Right ventricle myocardium inferior (tissue), 1 donor: ENCODE results near the gene PITX3. TPM values are rescaled to one million over a fixed set of nuclear protein-coding genes. Genes with fewer than 3 reads are reported as not detected.
"Not testable (repeated sequence)": the region's sequence is repeated elsewhere in the genome, so short reads cannot be mapped to it uniquely, and the experiment has no call there.

Experiments used
- ATAC-seq: fragments of 200-7000 bp; cut with Tn5 transposase; one replicate; pipeline ENCODE4 v1.9.1; 2020; ENCODE audit warnings: mild to moderate bottlenecking, moderate library complexity
- DNase-seq: peaks from one replicate; pipeline ENCODE4 v3.0.0; 2021; ENCODE audit errors: missing footprints
- intact Hi-C: fragments of 100-400 bp; cut with DNase I; formaldehyde crosslinking; loops from one replicate; pipeline ENCODE4 v1.11.0; 2022
- total RNA-seq: library from RNA; stranded (reverse); fragmentation: NEBNext Ultra II Directional; extraction: Animal tissue kit (Norgen Biotek cat#: 25700); gene quantifications from one replicate; pipeline ENCODE4 v1.2.1, GENCODE V29; 2021
- donor health status: DM: no; HTN: yes; CAD: no; lungs with severe emphysema.

The PITX3 gene
- total RNA-seq, 1 donor from 2014 or later: 1.8 TPM

GRCh38 chr10:102262744-102263370, 21.5 kb upstream of the PITX3 start:
- intact Hi-C loops: no loop called here
- ATAC-seq (no peak), DNase-seq (no peak)

GRCh38 chr10:102261842-102262241, 20.5 kb upstream of the PITX3 start:
- intact Hi-C loops: no loop called here
- no peak for ATAC-seq

GRCh38 chr10:102261196-102261595, 19.9 kb upstream of the PITX3 start:
- ATAC-seq (peak; percentile 31), DNase-seq (no peak)
- intact Hi-C loops: no loop called here

More at GRCh38 chr10:102261842-102262241, 20.5 kb upstream of the PITX3 start:
- DNase-seq: no peak

- ATAC-seq: no peak
- intact Hi-C loops: no loop called here
Measured at GRCh38 chr10:102255404-102255803, 14.1 kb upstream of the PITX3 start.

GRCh38 chr10:102254426-102254825, 13.1 kb upstream of the PITX3 start:
- ATAC-seq: no peak
- intact Hi-C loops: no loop called here
- DNase-seq: no peak

More at GRCh38 chr10:102255404-102255803, 14.1 kb upstream of the PITX3 start:
- DNase-seq: no peak

GRCh38 chr10:102252508-102252907, 11.2 kb upstream of the PITX3 start:
- DNase-seq, intact Hi-C loops, ATAC-seq: not testable (repeated sequence)

- DNase-seq: no peak
- intact Hi-C loops: loop anchor here (5.0 kb wide), 1 partner anchor 35 kb away; no protein-coding TSS in a partner anchor
- no peak for ATAC-seq
Measured at GRCh38 chr10:102247734-102248133, 6.4 kb upstream of the PITX3 start.

GRCh38 chr10:102246261-102246660, 4.9 kb upstream of the PITX3 start:
- no peak for DNase-seq
- ATAC-seq: no peak
- intact Hi-C loops: loop anchor here (5.0 kb wide), 1 partner anchor 36 kb away; no protein-coding TSS in a partner anchor

GRCh38 chr10:102245932-102246251, 4.6 kb upstream of the PITX3 start:
- DNase-seq: no peak
- intact Hi-C loops: loop anchor here (5.0 kb wide), 1 partner anchor 36 kb away; no protein-coding TSS in a partner anchor
- no peak for ATAC-seq

- intact Hi-C loops: loop anchor here (5.0 kb wide), 1 partner anchor 37 kb away; no protein-coding TSS in a partner anchor
- peak; percentile 90 for ATAC-seq
- DNase-seq: peak; percentile 96
Measured at GRCh38 chr10:102245082-102245931, 4.0 kb upstream of the PITX3 start, which contains the start of gene GBF1. Gene GBF1, plus strand, starts transcription at chr10:102245532. Its CDS starts 13,407 bp downstream, at chr10:102258939.

GRCh38 chr10:102243309-102243708, 2.0 kb upstream of the PITX3 start:
- ATAC-seq: no peak
- no peak for DNase-seq
- intact Hi-C loops: no loop called here

- DNase-seq: no peak
- intact Hi-C loops: no loop called here
- no peak for ATAC-seq
Measured at GRCh38 chr10:102242118-102242485, 790 bp upstream of the PITX3 start.

GRCh38 chr10:102241032-102241443, 274 bp downstream of the PITX3 start:
- intact Hi-C loops: no loop called here
- no peak for DNase-seq

GRCh38 chr10:102240467-102241031, 763 bp downstream of the PITX3 start:
- intact Hi-C loops: no loop called here
- DNase-seq (peak; percentile 74), ATAC-seq (no peak)

More at GRCh38 chr10:102241032-102241443, 274 bp downstream of the PITX3 start:
- ATAC-seq: no peak

GRCh38 chr10:102237711-102238252, 3.5 kb downstream of the PITX3 start:
- intact Hi-C loops: no loop called here
- ATAC-seq (no peak), DNase-seq (no peak)

- no peak for ATAC-seq
- no peak for DNase-seq
- intact Hi-C loops: no loop called here
Measured at GRCh38 chr10:102236006-102236405, 5.3 kb downstream of the PITX3 start.

- intact Hi-C loops: no loop called here
- DNase-seq (no peak), ATAC-seq (no peak)
Measured at GRCh38 chr10:102235598-102235920, 5.8 kb downstream of the PITX3 start.

- intact Hi-C loops: no loop called here
- ATAC-seq (no peak), DNase-seq (no peak)
Measured at GRCh38 chr10:102234888-102235597, 6.3 kb downstream of the PITX3 start.

- intact Hi-C loops: no loop called here
- ATAC-seq: no peak
- DNase-seq: no peak
Measured at GRCh38 chr10:102233997-102234396, 7.3 kb downstream of the PITX3 start.
